IMR-90 (cell line): Measurements from ENCODE around the gene SPAG4. TPM values are rescaled to one million over a fixed set of nuclear protein-coding genes. Genes with fewer than 3 reads are reported as not detected.

Experiments
- ATAC-seq: fragments of 200-7000 bp; cut with Tn5 transposase; 2 replicates; pipeline ENCODE4 v1.9.1; 2020; ENCODE audit warnings: low read depth, mild to moderate bottlenecking, moderate library complexity
- BruUV-seq: library from RNA; stranded (reverse); fragments of 400-500 nt; replicated peaks from 2 replicates; lab custom pipeline; 2021; lab: Mats Ljungman, UMichigan
- CTCF ChIA-PET: fragments of 300-600 bp; formaldehyde crosslinking; extraction: SDS; loops from one replicate; lab custom pipeline; 2021; ENCODE audit warnings: antibody characterized with exemption; lab: Yijun Ruan, JAX
- POLR2A ChIA-PET: fragments of 300-600 bp; sonication (Branson Sonifier 250); formaldehyde crosslinking; loops from one replicate; lab custom pipeline; 2022; ENCODE audit warnings: antibody characterized with exemption; ENCODE audit not compliant: unreplicated experiment; lab: Charles Lee
- DNase-seq: peaks from one replicate; pipeline ENCODE4 v3.0.0; 2013
- H2AFZ ChIP-seq: replicated peaks from 2 replicates; pipeline ENCODE3; 2013; ENCODE audit warnings: low read length, mild to moderate bottlenecking; ENCODE audit not compliant: poor library complexity
- H2AK5ac ChIP-seq: 2 replicates; pipeline ENCODE4 v1.6.1; 2013; ENCODE audit warnings: low read depth, low read length, inconsistent platforms
- H2AK9ac ChIP-seq: replicated peaks from 2 replicates; pipeline ENCODE3; 2013; ENCODE audit warnings: mild to moderate bottlenecking, low read depth, low read length, moderate library complexity; ENCODE audit not compliant: poor library complexity
- H2BK120ac ChIP-seq: 2 replicates; pipeline ENCODE4 v1.6.1; 2013; ENCODE audit warnings: low read depth, low read length, inconsistent platforms
- H2BK15ac ChIP-seq: 3 replicates; pipeline ENCODE4 v1.6.1; 2013; ENCODE audit warnings: low read depth, low read length, inconsistent platforms
- H2BK20ac ChIP-seq: 2 replicates; pipeline ENCODE4 v1.6.1; 2013; ENCODE audit warnings: low read depth, mild to moderate bottlenecking, inconsistent platforms, low read length, moderate library complexity
- H2BK5ac ChIP-seq: 2 replicates; pipeline ENCODE4 v1.6.1; 2013; ENCODE audit warnings: mild to moderate bottlenecking, low read depth, low read length, inconsistent platforms; ENCODE audit not compliant: poor library complexity, severe bottlenecking
- H3K14ac ChIP-seq: replicated peaks from 2 replicates; pipeline ENCODE4 v1.6.1; 2013; ENCODE audit warnings: low read depth, low read length, inconsistent platforms
- H3K18ac ChIP-seq: 2 replicates; pipeline ENCODE4 v1.6.1; 2013; ENCODE audit warnings: low read depth, low read length, control low read depth
- H3K23ac ChIP-seq: 2 replicates; pipeline ENCODE4 v1.6.1; 2013; ENCODE audit warnings: low read depth, low read length, inconsistent platforms
- H3K27ac ChIP-seq: 2 replicates; pipeline ENCODE4 v1.5.1; 2013; ENCODE audit warnings: mild to moderate bottlenecking, control low read depth, low read length; ENCODE audit not compliant: insufficient read depth
- H3K27me3 ChIP-seq: 2 replicates; pipeline ENCODE4 v1.6.1; 2013; ENCODE audit warnings: low read length; ENCODE audit not compliant: control insufficient read depth, insufficient read depth
- H3K36me3 ChIP-seq: 2 replicates; pipeline ENCODE4 v1.6.1; 2013; ENCODE audit warnings: low read length, mixed read lengths; ENCODE audit not compliant: control insufficient read depth, insufficient read depth
- H3K4ac ChIP-seq: 2 replicates; pipeline ENCODE4 v1.6.1; 2013; ENCODE audit warnings: low read depth, low read length, inconsistent platforms
- H3K4me1 ChIP-seq: 2 replicates; pipeline ENCODE4 v1.6.1; 2013; ENCODE audit warnings: low read length, mixed read lengths; ENCODE audit not compliant: control insufficient read depth, insufficient read depth
- H3K4me2 ChIP-seq: 2 replicates; pipeline ENCODE4 v1.6.1; 2013; ENCODE audit warnings: low read depth, mild to moderate bottlenecking, control low read depth, low read length, moderate library complexity
- H3K4me3 ChIP-seq: 2 replicates; pipeline ENCODE4 v1.5.1; 2013; ENCODE audit warnings: low read depth, mild to moderate bottlenecking, control low read depth, low read length, moderate library complexity; ENCODE audit not compliant: insufficient read depth
- H3K56ac ChIP-seq: 2 replicates; pipeline ENCODE4 v1.6.1; 2013; ENCODE audit warnings: low read length, inconsistent platforms; ENCODE audit not compliant: insufficient read depth; ENCODE audit errors: extremely low read depth
- H3K79me1 ChIP-seq, 2 experiments: 2 replicates each; pipeline ENCODE4 v1.6.1; 2013; ENCODE audit warnings: low read length in 2 of 2, inconsistent platforms in 1 of 2, low read depth in 1 of 2
- H3K9ac ChIP-seq: 2 replicates; pipeline ENCODE4 v1.6.1; 2013; ENCODE audit warnings: low read depth, low read length, control low read depth
- H3K9me1 ChIP-seq: 2 replicates; pipeline ENCODE4 v1.6.1; 2013; ENCODE audit warnings: low read length, inconsistent platforms; ENCODE audit not compliant: insufficient read depth
- H3K9me3 ChIP-seq: 2 replicates; pipeline ENCODE4 v1.6.1; 2013; ENCODE audit warnings: low read length; ENCODE audit not compliant: control insufficient read depth, insufficient read depth
- H4K20me1 ChIP-seq: 2 replicates; pipeline ENCODE4 v1.6.1; 2013; ENCODE audit warnings: low read length, inconsistent platforms; ENCODE audit not compliant: insufficient read depth
- H4K5ac ChIP-seq: 2 replicates; pipeline ENCODE4 v1.6.1; 2013; ENCODE audit warnings: mild to moderate bottlenecking, low read depth, low read length, control low read depth
- H4K8ac ChIP-seq, 2 experiments: 2 replicates each; pipeline ENCODE4 v1.6.1; 2013; ENCODE audit warnings: low read depth in 2 of 2, low read length in 2 of 2, control low read depth in 1 of 2, inconsistent platforms in 1 of 2
- H4K91ac ChIP-seq: 2 replicates; pipeline ENCODE4 v1.6.1; 2013; ENCODE audit warnings: low read depth, low read length, inconsistent platforms; ENCODE audit not compliant: insufficient read depth
- BHLHE40 ChIP-seq: fragments of 150-350 bp; IDR thresholded peaks from 2 replicates; pipeline ENCODE4 v1.6.1; 2016; ENCODE audit warnings: mild to moderate bottlenecking, low read depth, low read length
- CEBPB ChIP-seq: IDR thresholded peaks from 2 replicates; pipeline ENCODE4 v1.6.1; 2012; ENCODE audit warnings: low read depth, low read length, improper control_type of control experiment
- CHD1 ChIP-seq: IDR thresholded peaks from 2 replicates; pipeline ENCODE4 v1.6.1; 2012; ENCODE audit warnings: low read depth, low read length, improper control_type of control experiment
- CTCF ChIP-seq: conservative IDR thresholded peaks from 2 replicates; pipeline ENCODE4 v1.5.1; 2012; ENCODE audit warnings: mild to moderate bottlenecking, low read depth, low read length, improper control_type of control experiment
- ELK1 ChIP-seq: fragments of 150-350 bp; IDR thresholded peaks from 2 replicates; pipeline ENCODE4 v1.6.1; 2016; ENCODE audit warnings: low read depth, mild to moderate bottlenecking, low read length, moderate library complexity, borderline replicate concordance
- FOS ChIP-seq: fragments of 150-350 bp; IDR thresholded peaks from 2 replicates; pipeline ENCODE4 v1.6.1; 2016; ENCODE audit warnings: low read depth, low read length
- MAFK ChIP-seq: IDR thresholded peaks from 2 replicates; pipeline ENCODE4 v1.6.1; 2012; ENCODE audit warnings: low read depth, low read length, improper control_type of control experiment
- MAZ ChIP-seq: IDR thresholded peaks from 2 replicates; pipeline ENCODE4 v1.6.1; 2012; ENCODE audit warnings: low read depth, mild to moderate bottlenecking, low read length, improper control_type of control experiment, moderate library complexity, borderline replicate concordance
- NFE2L2 ChIP-seq: fragments of 150-350 bp; IDR thresholded peaks from 2 replicates; pipeline ENCODE4 v1.6.1; 2016; ENCODE audit warnings: low read depth, mild to moderate bottlenecking, low read length
- POLR2A ChIP-seq: IDR thresholded peaks from 2 replicates; pipeline ENCODE4 v1.6.1; 2012; ENCODE audit warnings: mild to moderate bottlenecking, low read depth, low read length
- RAD21 ChIP-seq: IDR thresholded peaks from 2 replicates; pipeline ENCODE4 v1.6.1; 2012; ENCODE audit warnings: low read length, improper control_type of control experiment
- RCOR1 ChIP-seq: IDR thresholded peaks from 2 replicates; pipeline ENCODE4 v1.6.1; 2012; ENCODE audit warnings: mild to moderate bottlenecking, low read length, improper control_type of control experiment; ENCODE audit not compliant: insufficient replicate concordance
- RFX5 ChIP-seq: IDR thresholded peaks from 2 replicates; pipeline ENCODE4 v1.8.0; 2012; ENCODE audit warnings: low read depth, mild to moderate bottlenecking, low read length, moderate library complexity
- SMC3 ChIP-seq: fragments of 150-350 bp; IDR thresholded peaks from 2 replicates; pipeline ENCODE4 v1.6.1; 2016; ENCODE audit warnings: low read depth, mild to moderate bottlenecking, antibody characterized with exemption, low read length, moderate library complexity
- USF2 ChIP-seq: fragments of 150-350 bp; IDR thresholded peaks from 2 replicates; pipeline ENCODE4 v1.6.1; 2017; ENCODE audit warnings: mild to moderate bottlenecking, antibody characterized with exemption, low read length, low read depth
- WGBS, 2 experiments: methylation state at CpG; one replicate each; pipeline versions ENCODE4 v1.1.5 to v1.1.7; 2013; ENCODE audit warnings: missing lambda C conversion rate in 2 of 2; ENCODE audit not compliant: insufficient read length in 1 of 2; ENCODE audit errors: extremely low coverage in 2 of 2; 5-methylcytosine and 5-hydroxymethylcytosine counted together
- dilution Hi-C: fragments of 300-500 bp; cut with HindIII; formaldehyde crosslinking; loops from one replicate; pipeline ENCODE4 v1.14.3; 2018; ENCODE audit warnings: low sequenced_read_pairs; ENCODE audit not compliant: unreplicated experiment
- in situ Hi-C: fragments of 300-500 bp; cut with MboI; formaldehyde crosslinking; loops from 3 replicates; pipeline ENCODE4 v1.14.3; 2019; ENCODE audit warnings: low sequenced_read_pairs, inconsistent platforms, mixed read lengths
- intact Hi-C: fragments of 100-400 bp; cut with micrococcal nuclease; formaldehyde crosslinking; loops from 2 replicates; pipeline ENCODE4 v1.10.0; 2022
- polyA plus RNA-seq, 3 experiments: library from polyadenylated mRNA; depleted of rRNA; stranded (reverse); fragments of >200 nt; gene quantifications; 2 replicates each; pipeline ENCODE4 v1.2.3, GENCODE V29; 2012; ENCODE audit warnings: low replicate concordance in 1 of 3
- total RNA-seq: library from RNA; depleted of rRNA; stranded (reverse); fragments of >200 nt; gene quantifications from 2 replicates; pipeline ENCODE4 v1.2.3, GENCODE V29; 2012

The SPAG4 gene
- total and polyA plus RNA-seq, 2 of the 4 experiments (the other 2 are of a cell fraction): 1.8 to 5.5 TPM

GRCh38 chr20:35625584-35626385, 10.2 kb downstream of the SPAG4 start:
- H4K8ac ChIP-seq: no peak overlapping the region
- no peaks in the 10 kb centered on the region; the same call in 1 of the 2 replicates for H3K4me1 ChIP-seq
- H2AK5ac ChIP-seq: no peak overlapping the region
- ChIA-PET CTCF (interaction anchor here (0.5 kb wide), 1 partner anchor 96 kb away, joined by 3 read pairs; the partner anchor contains the start of gene C20orf173), POLR2A (no interaction called here)
- no peak overlapping the region for H3K9ac ChIP-seq
- H2AFZ ChIP-seq: no peak overlapping the region
- no TSS peak for BruUV-seq
- intact Hi-C loops (no loop called here), dilution Hi-C loops (no loop called here), in situ Hi-C loops (no loop called here)
- H3K4me3 ChIP-seq: no peak overlapping the region
- ATAC-seq: no peak
- H3K9me1 ChIP-seq: peaks cover 14% of the 10 kb centered on the region
- H2BK20ac ChIP-seq: no peak overlapping the region
- no peaks in the 10 kb centered on the region for H3K9me3 ChIP-seq
- H3K4ac ChIP-seq: no peak overlapping the region
- H3K27me3 ChIP-seq: no peaks in the 10 kb centered on the region
- no peak overlapping the region for H3K4me2 ChIP-seq
- H3K56ac ChIP-seq: no peak overlapping the region
- H3K18ac ChIP-seq: no peak overlapping the region
- peaks cover 41% of the 10 kb centered on the region for H3K36me3 ChIP-seq
- H3K27ac ChIP-seq: no peak overlapping the region
- peaks cover 11% of the 10 kb centered on the region; the same call in 1 of the 2 replicates for H4K20me1 ChIP-seq
- no peak overlapping the region for H2BK5ac ChIP-seq
- no peak overlapping the region for H2BK15ac ChIP-seq
- no peak overlapping the region for H4K5ac ChIP-seq
- no peak overlapping the region for H2AK9ac ChIP-seq
- peaks cover 8 to 22% of the 10 kb centered on the region in 2 experiments; a peak in 3 of 4 replicates for H3K79me1 ChIP-seq
- no peak overlapping the region for H2BK120ac ChIP-seq
- DNase-seq: no peak
- H4K91ac ChIP-seq: no peak overlapping the region
- H3K23ac ChIP-seq: no peak overlapping the region
- no peak overlapping the region for H3K14ac ChIP-seq
- WGBS, 2 experiments: 100% methylated on average over 1 of the region's 6 CpGs; no CpG with 5 or more reads in 1 of the 2 experiments
- TF ChIP-seq RCOR1 (no peak), USF2 (no peak), ELK1 (no peak), MAFK (no peak), FOS (no peak), CEBPB (no peak), SMC3 (no peak), NFE2L2 (no peak), POLR2A (no peak), RFX5 (no peak), MAZ (no peak), BHLHE40 (no peak), CHD1 (no peak), CTCF (no peak), RAD21 (no peak)
